Thoracic aorta (tissue), 2 donors: ENCODE results near the gene TCF7L2. TPM values are rescaled to one million over a fixed set of nuclear protein-coding genes. Genes with fewer than 3 reads are reported as not detected.

ENCODE experiments used
- ATAC-seq: fragments of 150-250 bp; one replicate; pipeline ENCODE4 v1.8.0; 2017; ENCODE audit warnings: low read depth; ENCODE audit not compliant: insufficient number of reproducible peaks, low FRiP score
- DNase-seq: peaks from one replicate; pipeline ENCODE4 v3.0.0-alpha.2; 2020; ENCODE audit warnings: low spot score
- H3K27ac ChIP-seq, 2 donors: fragments of 200-600 bp; sonication (generic); 1 replicate in 1 of 2; 2 replicates in 1 of 2; pipeline ENCODE4 v1.5.1; 2016; ENCODE audit warnings: mild to moderate bottlenecking in 2 of 2, moderate library complexity in 2 of 2
- H3K27me3 ChIP-seq: fragments of 200-600 bp; sonication (generic); replicated peaks from 2 replicates; pipeline ENCODE4 v1.6.0; 2016; ENCODE audit warnings: mild to moderate bottlenecking; ENCODE audit not compliant: insufficient read depth
- H3K36me3 ChIP-seq: fragments of 200-600 bp; sonication (generic); one replicate; pipeline ENCODE4 v1.5.1; 2016
- H3K4me1 ChIP-seq, 2 donors: fragments of 200-600 bp; sonication (generic); 1 replicate in 1 of 2; 2 replicates in 1 of 2; pipeline versions ENCODE4 v1.5.1 to v1.6.0; 2016; ENCODE audit warnings: low read depth in 2 of 2, mild to moderate bottlenecking in 1 of 2; ENCODE audit not compliant: control insufficient read depth in 1 of 2
- H3K4me3 ChIP-seq: fragments of 200-600 bp; sonication (generic); 2 replicates; pipeline ENCODE4 v1.5.1; 2016; ENCODE audit warnings: mild to moderate bottlenecking
- H3K9me3 ChIP-seq: fragments of 200-600 bp; sonication (generic); 2 replicates; pipeline ENCODE4 v1.5.1; 2016
- total RNA-seq, 2 donors: library from RNA; depleted of rRNA; stranded (reverse); fragments of >200 nt; gene quantifications; one replicate each; pipeline versions ENCODE4 v1.1.0 to v1.2.3, GENCODE V29; 2016
- TF ChIP-seq, protein P1 (sequence below): fragments of 200-600 bp; sonication (generic); IDR thresholded peaks from one replicate; pipeline ENCODE4 v1.5.1; 2019; ENCODE audit warnings: antibody characterized with exemption

The TCF7L2 gene
- total RNA-seq, 2 donors from 2014 or later, result 21.4 to 50.5 TPM

DNA sequence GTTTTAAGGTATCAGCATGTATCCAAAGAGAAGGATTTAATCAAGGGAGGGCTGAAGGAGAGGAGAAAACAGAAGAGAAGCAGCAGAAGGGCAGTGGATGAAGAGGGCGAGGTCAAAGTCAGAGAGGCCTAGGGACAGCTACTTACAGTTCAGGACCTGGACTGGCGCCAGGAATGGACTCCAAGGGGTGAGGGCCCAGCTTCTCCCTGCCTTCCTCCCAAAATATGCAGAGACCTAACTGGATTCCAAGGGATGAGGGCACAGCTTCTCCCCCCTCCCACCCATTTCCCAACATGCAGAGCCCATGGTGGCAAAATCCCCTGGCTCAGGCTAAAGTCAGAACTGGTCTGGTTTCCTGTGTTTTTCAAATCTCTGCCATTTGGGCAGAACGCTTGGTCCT is 3.4 kb upstream of the TCF7L2 start:
- Histone ChIP-seq H3K36me3 (no peaks in the 10 kb centered on the region), H3K4me1 (peaks cover 16 to 29% of the 10 kb centered on the region in 2 donors), H3K9me3 (no peaks in the 10 kb centered on the region), H3K27ac (peak overlapping the region; percentile 52 to 58), H3K4me3 (no peak overlapping the region), H3K27me3 (no peaks in the 10 kb centered on the region)
- TF ChIP-seq, protein P1, sequence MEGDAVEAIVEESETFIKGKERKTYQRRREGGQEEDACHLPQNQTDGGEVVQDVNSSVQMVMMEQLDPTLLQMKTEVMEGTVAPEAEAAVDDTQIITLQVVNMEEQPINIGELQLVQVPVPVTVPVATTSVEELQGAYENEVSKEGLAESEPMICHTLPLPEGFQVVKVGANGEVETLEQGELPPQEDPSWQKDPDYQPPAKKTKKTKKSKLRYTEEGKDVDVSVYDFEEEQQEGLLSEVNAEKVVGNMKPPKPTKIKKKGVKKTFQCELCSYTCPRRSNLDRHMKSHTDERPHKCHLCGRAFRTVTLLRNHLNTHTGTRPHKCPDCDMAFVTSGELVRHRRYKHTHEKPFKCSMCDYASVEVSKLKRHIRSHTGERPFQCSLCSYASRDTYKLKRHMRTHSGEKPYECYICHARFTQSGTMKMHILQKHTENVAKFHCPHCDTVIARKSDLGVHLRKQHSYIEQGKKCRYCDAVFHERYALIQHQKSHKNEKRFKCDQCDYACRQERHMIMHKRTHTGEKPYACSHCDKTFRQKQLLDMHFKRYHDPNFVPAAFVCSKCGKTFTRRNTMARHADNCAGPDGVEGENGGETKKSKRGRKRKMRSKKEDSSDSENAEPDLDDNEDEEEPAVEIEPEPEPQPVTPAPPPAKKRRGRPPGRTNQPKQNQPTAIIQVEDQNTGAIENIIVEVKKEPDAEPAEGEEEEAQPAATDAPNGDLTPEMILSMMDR, result no peak
- no peak for DNase-seq
- ATAC-seq, result no peak

DNA sequence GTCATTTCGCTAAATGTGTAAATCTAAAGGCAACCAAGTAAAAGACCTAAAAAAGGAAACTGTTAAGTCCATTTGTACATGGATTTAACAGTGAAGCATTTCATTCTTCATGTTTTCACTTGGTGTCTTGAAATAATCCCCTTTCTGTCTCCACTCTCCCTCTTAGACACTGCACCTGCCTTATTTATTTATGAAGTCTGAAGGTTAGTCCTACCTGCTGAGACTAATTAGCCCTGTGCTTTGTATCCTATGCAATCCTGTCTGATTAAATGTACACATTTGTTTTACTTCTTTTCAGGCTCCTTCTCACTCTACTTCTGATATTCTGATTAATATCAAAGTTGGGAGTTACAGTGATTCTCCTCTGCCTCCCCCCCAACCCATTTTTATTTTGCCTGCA is 1.9 kb upstream of the TCF7L2 start:
- H3K4me1 ChIP-seq, result peaks cover 16 to 30% of the 10 kb centered on the region in 2 donors
- H3K9me3 ChIP-seq, result no peaks in the 10 kb centered on the region
- H3K4me3 ChIP-seq, result no peak overlapping the region
- no peaks in the 10 kb centered on the region for H3K27me3 ChIP-seq
- H3K27ac ChIP-seq, result peak overlapping the region in 1 of 2 donors; percentile 88
- no peak for DNase-seq
- TF ChIP-seq, protein P1, result no peak
- no peaks in the 10 kb centered on the region for H3K36me3 ChIP-seq
- no peak for ATAC-seq

DNA sequence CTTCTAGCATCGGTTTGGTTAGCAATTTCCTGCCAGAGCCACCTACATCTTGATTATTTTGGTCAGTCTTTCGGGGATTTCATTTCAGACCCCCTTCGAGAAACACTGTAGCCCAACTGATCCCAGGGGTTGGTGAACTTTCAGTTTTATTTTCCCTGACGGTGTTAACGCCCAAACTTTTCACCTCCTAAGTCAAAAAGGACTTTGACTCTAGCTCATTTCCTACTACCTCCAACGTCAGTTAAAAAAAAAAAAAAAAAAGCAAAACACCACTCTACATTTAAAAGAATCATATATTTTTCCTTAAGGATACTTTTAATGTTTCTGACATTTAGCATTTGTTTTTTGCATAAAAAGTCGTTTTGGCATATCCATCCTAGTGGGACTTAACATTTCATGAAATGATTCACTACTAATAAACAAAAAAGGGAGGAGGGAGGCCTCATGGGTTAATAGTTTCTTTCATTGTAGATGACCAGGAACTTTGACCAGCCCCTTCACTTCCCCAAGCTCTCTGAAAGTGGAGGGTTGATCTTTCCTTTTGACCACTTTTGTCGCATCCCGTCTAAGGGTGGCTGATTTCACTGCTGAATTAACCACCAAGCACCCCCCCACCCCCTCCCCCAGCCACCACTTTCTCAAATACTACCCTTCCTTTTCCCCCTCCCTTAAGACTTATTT is 764 bp upstream of the TCF7L2 start:
- peaks cover 21 to 41% of the 10 kb centered on the region in 2 donors for H3K4me1 ChIP-seq
- H3K9me3 ChIP-seq, result no peaks in the 10 kb centered on the region
- ATAC-seq, result no peak
- H3K27me3 ChIP-seq, result no peaks in the 10 kb centered on the region
- peak overlapping the region; percentile 64 to 88 for H3K27ac ChIP-seq
- TF ChIP-seq, protein P1, result no peak
- peak overlapping the region; percentile 88 for H3K4me3 ChIP-seq
- H3K36me3 ChIP-seq, result no peaks in the 10 kb centered on the region
- DNase-seq, result no peak

DNA sequence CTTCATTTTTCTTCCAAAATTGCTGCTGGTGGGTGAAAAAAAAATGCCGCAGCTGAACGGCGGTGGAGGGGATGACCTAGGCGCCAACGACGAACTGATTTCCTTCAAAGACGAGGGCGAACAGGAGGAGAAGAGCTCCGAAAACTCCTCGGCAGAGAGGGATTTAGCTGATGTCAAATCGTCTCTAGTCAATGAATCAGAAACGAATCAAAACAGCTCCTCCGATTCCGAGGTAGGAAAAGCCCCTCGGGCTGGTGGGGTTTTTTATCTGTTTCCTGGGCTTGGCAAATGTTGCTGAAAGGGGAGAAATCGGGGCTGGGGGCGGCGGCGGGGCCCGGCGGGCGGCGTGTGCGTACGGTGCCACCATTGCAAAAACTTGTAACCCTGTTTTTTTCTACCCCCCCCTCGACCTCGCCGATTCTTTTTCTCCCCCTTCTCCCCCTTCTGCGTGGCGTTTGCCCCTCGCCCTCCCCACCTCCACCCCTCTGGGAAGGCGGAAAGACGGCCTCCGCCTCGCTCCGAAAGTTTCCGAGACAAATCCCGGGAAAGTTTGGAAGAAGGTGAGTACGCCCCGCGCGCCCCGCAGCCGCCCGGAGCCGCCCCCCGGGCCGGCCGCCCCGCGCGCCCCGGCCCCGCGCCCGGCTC is 789 bp downstream of the TCF7L2 start:
- Histone ChIP-seq H3K36me3 (no peaks in the 10 kb centered on the region), H3K4me3 (peak overlapping the region; percentile 88), H3K27ac (peak overlapping the region; percentile 88 to 89), H3K9me3 (no peaks in the 10 kb centered on the region), H3K27me3 (no peaks in the 10 kb centered on the region), H3K4me1 (peaks cover 32 to 48% of the 10 kb centered on the region in 2 donors)
- DNase-seq (no peak), ATAC-seq (no peak)
- TF ChIP-seq, protein P1, result no peak

DNA sequence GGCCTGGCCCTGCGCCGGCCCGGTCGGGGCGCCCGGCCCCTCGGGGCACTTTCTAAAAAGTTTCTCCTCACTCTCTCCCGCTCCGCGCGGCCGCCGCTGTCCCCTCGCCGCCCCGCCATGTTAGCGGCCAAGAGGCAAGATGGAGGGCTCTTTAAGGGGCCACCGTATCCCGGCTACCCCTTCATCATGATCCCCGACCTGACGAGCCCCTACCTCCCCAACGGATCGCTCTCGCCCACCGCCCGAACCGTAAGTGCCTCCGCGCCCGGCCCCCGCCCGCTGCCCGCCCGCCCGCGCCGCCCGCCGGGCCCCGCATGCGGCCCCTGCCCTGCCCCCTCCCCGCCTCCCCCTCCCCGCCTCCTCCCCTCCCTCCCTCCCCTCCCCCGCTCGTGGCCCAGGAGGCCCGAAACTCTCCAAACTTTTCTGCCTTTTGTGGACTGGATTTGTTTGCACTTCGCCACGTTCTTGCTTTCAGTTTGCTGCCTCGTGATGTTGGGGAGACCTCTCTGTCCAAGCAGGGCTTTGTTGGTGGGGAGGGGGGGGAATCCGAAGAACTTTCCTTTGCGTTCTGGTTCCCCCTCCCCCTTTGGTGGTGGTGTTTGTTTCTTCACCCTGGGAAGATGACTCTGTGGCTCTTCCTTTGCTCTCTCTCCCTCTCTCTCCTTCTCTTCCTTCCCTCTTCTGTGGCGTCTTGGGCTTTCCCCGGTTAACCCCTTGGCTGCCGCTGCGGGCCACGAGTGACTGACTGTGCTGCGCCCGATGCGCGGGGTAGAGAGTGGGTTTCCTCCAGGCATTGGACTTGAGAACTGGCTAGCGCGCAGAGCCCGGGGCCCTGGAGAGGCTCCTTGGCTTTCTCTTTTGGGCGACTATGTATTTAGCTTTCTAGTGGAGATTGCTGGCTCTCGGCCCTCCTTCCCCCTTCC is 1.6 kb downstream of the TCF7L2 start:
- Histone ChIP-seq H3K4me3 (peak overlapping the region; percentile 88), H3K27ac (peak overlapping the region; percentile 88 to 89), H3K36me3 (no peaks in the 10 kb centered on the region), H3K9me3 (no peaks in the 10 kb centered on the region), H3K4me1 (peaks cover 29 to 48% of the 10 kb centered on the region in 2 donors), H3K27me3 (no peaks in the 10 kb centered on the region)
- DNase-seq (no peak), ATAC-seq (peak; percentile 20)
- TF ChIP-seq, protein P1, result no peak
